Right lobe of liver (tissue), 4 donors: ENCODE data around the gene MYO9A.
"Not testable (repeated sequence)": the region's sequence is repeated elsewhere in the genome, so short reads cannot be mapped to it uniquely, and the experiment has no call there.

Experiments
- POLR2A ChIP-seq: fragments of 450-650 bp; IDR thresholded peaks from one replicate; pipeline ENCODE4 v1.6.1; 2017; ENCODE audit warnings: antibody characterized with exemption, mild to moderate bottlenecking
- TF ChIP-seq, protein P1 (sequence below), 4 donors: fragments of 200-600 bp in 3 of 4; fragments of 450-650 bp in 1 of 4; IDR thresholded peaks; one replicate each; pipeline versions ENCODE4 v1.5.1 to v1.8.0; 2016 to 2022; ENCODE audit warnings: antibody characterized with exemption in 4 of 4, mild to moderate bottlenecking in 2 of 4
- donor health status: DM: no; HTN: no; CAD: no.
- donor health status: DM: no; HTN: no; CAD: no.
- donor health status: DM: no; HTN: yes; CAD: no.

DNA sequence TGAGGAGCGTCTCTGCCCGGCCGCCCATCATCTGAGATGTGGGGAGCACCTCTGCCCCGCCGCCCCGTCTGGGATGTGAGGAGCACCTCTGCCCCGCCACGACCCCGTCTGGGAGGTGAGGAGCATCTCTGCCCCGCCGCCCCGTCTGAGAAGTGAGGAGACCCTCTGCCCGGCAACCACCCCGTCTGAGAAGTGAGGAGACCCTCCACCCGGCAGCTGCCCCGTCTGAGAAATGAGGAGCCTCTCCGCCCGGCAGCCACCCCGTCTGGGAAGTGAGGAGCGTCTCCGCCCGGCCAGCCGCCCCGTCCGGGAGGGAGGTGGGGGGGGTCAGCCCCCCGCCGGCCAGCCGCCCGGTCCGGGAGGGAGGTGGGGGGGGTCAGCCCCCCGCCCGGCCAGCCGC lies 17.4 kb downstream of the MYO9A start:
- TF ChIP-seq, protein P1, sequence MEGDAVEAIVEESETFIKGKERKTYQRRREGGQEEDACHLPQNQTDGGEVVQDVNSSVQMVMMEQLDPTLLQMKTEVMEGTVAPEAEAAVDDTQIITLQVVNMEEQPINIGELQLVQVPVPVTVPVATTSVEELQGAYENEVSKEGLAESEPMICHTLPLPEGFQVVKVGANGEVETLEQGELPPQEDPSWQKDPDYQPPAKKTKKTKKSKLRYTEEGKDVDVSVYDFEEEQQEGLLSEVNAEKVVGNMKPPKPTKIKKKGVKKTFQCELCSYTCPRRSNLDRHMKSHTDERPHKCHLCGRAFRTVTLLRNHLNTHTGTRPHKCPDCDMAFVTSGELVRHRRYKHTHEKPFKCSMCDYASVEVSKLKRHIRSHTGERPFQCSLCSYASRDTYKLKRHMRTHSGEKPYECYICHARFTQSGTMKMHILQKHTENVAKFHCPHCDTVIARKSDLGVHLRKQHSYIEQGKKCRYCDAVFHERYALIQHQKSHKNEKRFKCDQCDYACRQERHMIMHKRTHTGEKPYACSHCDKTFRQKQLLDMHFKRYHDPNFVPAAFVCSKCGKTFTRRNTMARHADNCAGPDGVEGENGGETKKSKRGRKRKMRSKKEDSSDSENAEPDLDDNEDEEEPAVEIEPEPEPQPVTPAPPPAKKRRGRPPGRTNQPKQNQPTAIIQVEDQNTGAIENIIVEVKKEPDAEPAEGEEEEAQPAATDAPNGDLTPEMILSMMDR (IDR thresholded peaks at IDR 0.05): not testable (repeated sequence)
- not testable (repeated sequence) for TF ChIP-seq POLR2A
